ENCODE results near the gene LRRC36. TPM values are rescaled to one million over a fixed set of nuclear protein-coding genes. Genes with fewer than 3 reads are reported as not detected.

Gene LRRC36
- total RNA-seq, 2 donors from 2014 or later: 0.34 to 0.40 TPM

DNA sequence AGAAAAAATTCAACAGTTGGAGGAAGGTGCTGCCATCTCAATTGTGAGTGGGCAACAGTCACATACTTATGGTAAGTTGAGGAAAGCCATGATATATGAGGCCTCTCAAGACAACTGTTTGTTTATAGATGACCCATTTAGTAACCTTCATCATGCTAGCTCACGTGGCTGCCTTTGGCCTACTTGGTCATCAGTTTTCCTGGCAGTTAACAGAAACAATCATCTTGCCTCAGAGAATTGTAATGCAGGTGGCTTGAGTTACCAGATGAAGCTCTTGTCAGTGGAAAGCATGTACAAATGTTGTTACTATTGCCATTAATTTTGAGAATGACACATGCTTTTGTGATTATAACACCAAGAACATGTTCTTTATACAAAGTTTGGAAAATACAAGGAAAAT, 52.0 kb downstream of the LRRC36 start:
- ATAC-seq (no peak), DNase-seq (no peak)
- intact Hi-C loops (cut with DNase I, micrococcal nuclease): no loop called here

- no peak for DNase-seq
- ATAC-seq: no peak
- intact Hi-C loops (cut with DNase I, micrococcal nuclease): no loop called here
Observed at GRCh38 chr16:67383284-67383683, 56.7 kb downstream of the LRRC36 start.

- no peak for ATAC-seq
- no peak for DNase-seq
- intact Hi-C loops (cut with DNase I, micrococcal nuclease): no loop called here
Observed at GRCh38 chr16:67384778-67385510, 58.3 kb downstream of the LRRC36 start.

GRCh38 chr16:67386861-67387455, 60.3 kb downstream of the LRRC36 start:
- ATAC-seq: no peak
- no peak for DNase-seq
- intact Hi-C loops (cut with DNase I, micrococcal nuclease): no loop called here

DNA sequence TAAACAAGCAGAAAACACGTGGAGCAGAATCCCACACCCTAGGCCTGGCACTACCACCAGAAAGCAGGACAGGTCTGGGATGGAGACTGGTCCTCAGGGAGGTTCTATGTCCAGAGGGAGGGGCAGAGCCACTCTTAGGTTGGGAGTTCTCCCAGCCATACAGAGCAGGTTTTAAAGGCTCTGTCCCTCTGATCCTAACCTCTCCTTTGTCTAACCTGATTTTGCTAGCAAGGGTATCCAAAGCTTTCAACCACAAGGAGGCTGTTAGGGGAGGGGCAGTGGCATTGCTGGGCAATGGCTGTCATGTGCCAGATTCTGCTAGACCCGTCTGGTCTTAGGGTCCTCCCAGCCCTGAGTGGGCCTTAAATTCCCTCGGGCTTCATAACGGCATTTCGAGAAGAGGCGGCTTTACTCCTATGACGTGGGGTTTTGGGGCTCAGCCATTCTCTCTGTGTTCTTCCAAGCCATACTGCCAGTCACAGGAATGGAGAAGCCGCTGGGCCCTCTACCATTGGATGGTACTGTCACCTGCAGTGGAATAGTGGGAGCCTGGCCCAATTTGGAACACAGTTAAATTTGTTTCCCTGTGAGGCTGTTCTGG, 61.0 kb downstream of the LRRC36 start:
- no peak for ATAC-seq
- no peak for DNase-seq
- intact Hi-C loops (cut with DNase I, micrococcal nuclease): no loop called here

- ATAC-seq (no peak), DNase-seq (no peak)
- intact Hi-C loops (cut with DNase I, micrococcal nuclease): no loop called here
Observed at GRCh38 chr16:67388191-67388590, 61.6 kb downstream of the LRRC36 start.

DNA sequence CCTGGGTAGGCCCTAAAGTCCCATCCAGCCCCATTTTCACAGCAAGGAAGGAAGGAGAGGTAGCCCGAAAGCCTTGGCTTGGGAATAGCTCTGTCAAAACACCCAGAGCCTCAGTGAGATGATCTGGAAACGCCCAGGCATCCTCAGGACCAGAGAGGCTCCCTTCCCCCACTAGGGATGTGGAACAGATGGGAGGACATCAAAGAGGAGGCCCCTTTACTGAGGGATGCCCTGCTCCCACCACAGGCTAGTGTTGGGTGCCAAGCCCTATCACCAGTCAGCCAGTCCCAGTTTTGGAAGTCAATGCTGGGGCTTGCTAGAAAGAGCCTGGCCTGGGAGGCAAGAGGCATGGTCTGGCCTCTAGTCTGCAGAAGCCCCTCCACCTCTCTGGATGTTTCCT, 62.0 kb downstream of the LRRC36 start:
- intact Hi-C loops (cut with DNase I, micrococcal nuclease): no loop called here
- DNase-seq (no peak), ATAC-seq (no peak)

- DNase-seq: peak in 1 of 2 donors; percentile 41
- ATAC-seq: no peak
- intact Hi-C loops (cut with DNase I, micrococcal nuclease): no loop called here
Observed at GRCh38 chr16:67389911-67390815, 63.5 kb downstream of the LRRC36 start.

- no peak for ATAC-seq
- no peak for DNase-seq
- intact Hi-C loops (cut with DNase I, micrococcal nuclease): no loop called here
Observed at GRCh38 chr16:67390816-67391423, 64.3 kb downstream of the LRRC36 start.

- no peak for ATAC-seq
- intact Hi-C loops (cut with DNase I, micrococcal nuclease): no loop called here
- DNase-seq: peak in 1 of 2 donors; percentile 30
Observed at GRCh38 chr16:67391424-67392300, 65.0 kb downstream of the LRRC36 start.

DNA sequence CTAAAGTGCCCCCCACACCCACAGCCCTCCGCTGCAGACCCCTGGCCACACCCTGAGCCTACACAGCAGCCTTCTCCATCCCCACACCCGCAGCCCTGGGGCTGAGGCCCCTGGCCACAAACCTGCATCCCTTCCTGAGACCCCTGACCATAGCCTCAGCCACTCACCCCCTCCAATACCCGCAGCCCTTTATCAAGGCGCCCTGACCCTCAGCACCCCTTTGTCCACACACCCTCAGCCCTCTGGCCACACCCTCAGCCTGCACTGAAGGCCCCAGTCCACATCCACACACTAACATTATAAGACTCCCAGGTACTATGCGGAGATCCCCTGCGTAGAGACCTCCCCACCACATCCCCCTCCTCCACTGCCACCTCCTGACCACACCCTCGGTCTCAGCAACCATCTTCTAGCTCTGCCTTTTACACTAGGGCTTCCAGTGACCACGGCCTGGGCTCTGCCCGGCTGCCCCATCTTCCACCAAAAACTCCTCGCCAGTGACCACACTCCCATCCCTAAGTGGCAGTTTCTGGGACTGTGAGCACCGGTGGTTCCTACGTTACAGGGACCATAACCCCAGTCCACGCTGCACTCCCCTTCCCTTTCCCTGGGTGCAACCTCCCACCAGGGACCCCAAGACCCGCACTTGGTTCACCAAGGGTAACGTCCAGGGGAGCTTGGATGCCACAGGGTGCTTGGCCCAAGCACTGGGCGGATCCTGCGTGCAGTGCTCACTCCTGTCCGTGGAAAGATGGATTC, 65.9 kb downstream of the LRRC36 start:
- no peak for ATAC-seq
- intact Hi-C loops (cut with DNase I, micrococcal nuclease): no loop called here
- DNase-seq: no peak

DNA sequence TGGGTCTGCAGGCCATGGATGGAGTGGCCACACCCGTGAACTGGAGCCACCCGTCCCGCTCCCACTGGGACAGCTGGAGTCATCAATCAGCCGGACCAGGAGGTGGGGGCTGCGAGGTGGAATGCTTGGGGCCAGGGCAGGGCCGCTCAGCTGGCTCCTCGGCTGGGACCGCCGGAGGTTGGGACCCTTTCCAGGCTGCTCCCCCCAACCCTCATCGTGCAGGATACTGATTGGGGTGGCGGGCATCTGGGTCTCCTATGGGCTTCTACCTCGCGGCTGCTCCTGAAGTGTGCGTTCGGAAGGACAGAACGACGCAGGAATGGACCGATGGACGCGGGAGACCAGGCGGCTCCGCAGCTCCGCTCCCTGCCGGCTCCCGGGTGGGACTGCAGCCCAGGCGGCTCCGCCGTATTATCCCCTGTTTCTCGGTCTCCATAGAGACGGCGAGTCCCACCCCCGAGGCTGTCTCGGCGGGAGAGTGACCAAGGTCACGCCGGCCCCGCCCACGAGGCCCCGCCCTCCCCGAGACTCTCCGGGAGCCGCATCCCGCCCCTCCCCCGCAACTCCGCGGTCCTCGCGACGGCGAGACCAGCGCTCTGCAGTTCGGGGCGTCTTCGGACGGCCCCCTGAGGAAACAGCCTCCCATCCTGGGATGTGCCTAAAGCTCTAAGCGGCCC, 66.6 kb downstream of the LRRC36 start, which contains the start of gene TPPP3:
TSS of gene TPPP3 (minus strand) at position 388 of the 677 bp plus-strand sequence. CDS start 2,387 bp downstream, outside the sequence.
- intact Hi-C loops (cut with DNase I, micrococcal nuclease): no loop called here
- ATAC-seq: peak; percentile 70
- DNase-seq: peak; percentile 90 to 91

GRCh38 chr16:67393788-67394154, 67.2 kb downstream of the LRRC36 start:
- ATAC-seq (no peak), DNase-seq (no peak)
- intact Hi-C loops (cut with DNase I, micrococcal nuclease): no loop called here

GRCh38 chr16:67394155-67395104, 67.8 kb downstream of the LRRC36 start:
- ATAC-seq: no peak
- intact Hi-C loops (cut with DNase I, micrococcal nuclease): no loop called here
- DNase-seq: no peak

DNA sequence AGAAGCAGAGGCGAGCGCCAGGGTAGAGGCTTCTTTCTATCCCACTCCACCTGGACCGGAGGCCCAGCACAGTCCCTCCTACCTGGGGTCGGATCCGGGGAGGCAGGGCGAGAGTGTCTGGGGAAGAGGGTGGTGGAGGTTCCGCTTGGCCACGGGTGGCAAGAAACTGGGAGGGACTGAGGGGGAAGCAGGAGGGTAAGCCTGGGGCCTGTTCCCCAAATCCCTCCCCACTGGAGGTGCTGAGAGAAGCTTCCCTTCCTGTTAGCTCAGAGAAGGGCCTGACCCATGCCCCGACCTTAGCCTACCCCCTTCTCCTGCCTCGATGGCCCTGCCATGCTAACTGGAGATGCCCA, 68.5 kb downstream of the LRRC36 start:
- no peak for DNase-seq
- ATAC-seq: no peak
- intact Hi-C loops (cut with DNase I, micrococcal nuclease): no loop called here

All from left colon (tissue), 2 donors.